ENCODE results near the gene PCNX2.
"Not testable (repeated sequence)": the region's sequence is repeated elsewhere in the genome, so short reads cannot be mapped to it uniquely, and the experiment has no call there.

Gene PCNX2

GRCh38 chr1:233016798-233017197 lies 278.7 kb downstream of the PCNX2 start:
- H3K4me2 ChIP-seq (ENCODE audit: low read length), result no peak overlapping the region
- peaks cover 11% of the 10 kb centered on the region for H3K4me1 ChIP-seq (ENCODE audit: control insufficient read depth, insufficient read depth, low read length)

GRCh38 chr1:233015965-233016364 lies 279.6 kb downstream of the PCNX2 start:
- Histone ChIP-seq H3K9ac (ENCODE audit: low read depth, low read length) (no peak overlapping the region), H3K27me3 (ENCODE audit: control insufficient read depth, insufficient read depth, low read length) (no peaks in the 10 kb centered on the region), H3K4me2 (ENCODE audit: low read length) (no peak overlapping the region), H3K36me3 (ENCODE audit: insufficient read depth, low read length) (no peaks in the 10 kb centered on the region), H3K9me3 (replicated peaks; ENCODE audit: low read length) (no peaks in the 10 kb centered on the region), H3K4me3 (ENCODE audit: low read length) (no peak overlapping the region), H3K4me1 (ENCODE audit: control insufficient read depth, insufficient read depth, low read length) (peaks cover 10% of the 10 kb centered on the region)

More at GRCh38 chr1:233016798-233017197, 278.7 kb downstream of the PCNX2 start:
- Histone ChIP-seq H3K9me3 (replicated peaks; ENCODE audit: low read length) (no peaks in the 10 kb centered on the region), H3K36me3 (ENCODE audit: insufficient read depth, low read length) (no peaks in the 10 kb centered on the region), H3K27me3 (ENCODE audit: control insufficient read depth, insufficient read depth, low read length) (no peaks in the 10 kb centered on the region), H3K4me3 (ENCODE audit: low read length) (no peak overlapping the region), H3K9ac (ENCODE audit: low read depth, low read length) (no peak overlapping the region)

- Histone ChIP-seq H3K9ac (ENCODE audit: low read depth, low read length) (no peak overlapping the region), H3K4me3 (ENCODE audit: low read length) (no peak overlapping the region), H3K4me1 (ENCODE audit: control insufficient read depth, insufficient read depth, low read length) (peaks cover 7% of the 10 kb centered on the region), H3K9me3 (replicated peaks; ENCODE audit: low read length) (no peaks in the 10 kb centered on the region), H3K36me3 (ENCODE audit: insufficient read depth, low read length) (no peaks in the 10 kb centered on the region), H3K4me2 (ENCODE audit: low read length) (no peak overlapping the region), H3K27me3 (ENCODE audit: control insufficient read depth, insufficient read depth, low read length) (no peaks in the 10 kb centered on the region)
Measured at GRCh38 chr1:233012021-233012420, 283.5 kb downstream of the PCNX2 start.

GRCh38 chr1:233010146-233010545 lies 285.4 kb downstream of the PCNX2 start:
- no peaks in the 10 kb centered on the region for H3K36me3 ChIP-seq (ENCODE audit: insufficient read depth, low read length)
- no peaks in the 10 kb centered on the region for H3K27me3 ChIP-seq (ENCODE audit: control insufficient read depth, insufficient read depth, low read length)
- peaks cover 15% of the 10 kb centered on the region for H3K4me1 ChIP-seq (ENCODE audit: control insufficient read depth, insufficient read depth, low read length)
- H3K9me3 ChIP-seq (replicated peaks; ENCODE audit: low read length), result no peaks in the 10 kb centered on the region
- H3K4me3 ChIP-seq (ENCODE audit: low read length), result no peak overlapping the region
- no peak overlapping the region for H3K4me2 ChIP-seq (ENCODE audit: low read length)
- no peak overlapping the region for H3K9ac ChIP-seq (ENCODE audit: low read depth, low read length)

- H3K9me3 ChIP-seq (replicated peaks; ENCODE audit: low read length), result no peaks in the 10 kb centered on the region
- H3K9ac ChIP-seq (ENCODE audit: low read depth, low read length), result no peak overlapping the region
- peaks cover 15% of the 10 kb centered on the region for H3K4me1 ChIP-seq (ENCODE audit: control insufficient read depth, insufficient read depth, low read length)
- no peaks in the 10 kb centered on the region for H3K36me3 ChIP-seq (ENCODE audit: insufficient read depth, low read length)
- no peak overlapping the region for H3K4me3 ChIP-seq (ENCODE audit: low read length)
- H3K27me3 ChIP-seq (ENCODE audit: control insufficient read depth, insufficient read depth, low read length), result no peaks in the 10 kb centered on the region
- H3K4me2 ChIP-seq (ENCODE audit: low read length), result no peak overlapping the region
Measured at GRCh38 chr1:233006541-233006973, 289.0 kb downstream of the PCNX2 start.

GRCh38 chr1:233006108-233006507 lies 289.4 kb downstream of the PCNX2 start:
- Histone ChIP-seq H3K36me3 (ENCODE audit: insufficient read depth, low read length) (no peaks in the 10 kb centered on the region), H3K4me1 (ENCODE audit: control insufficient read depth, insufficient read depth, low read length) (peaks cover 15% of the 10 kb centered on the region), H3K27me3 (ENCODE audit: control insufficient read depth, insufficient read depth, low read length) (no peaks in the 10 kb centered on the region), H3K9me3 (replicated peaks; ENCODE audit: low read length) (no peaks in the 10 kb centered on the region), H3K4me3 (ENCODE audit: low read length) (no peak overlapping the region), H3K4me2 (ENCODE audit: low read length) (no peak overlapping the region), H3K9ac (ENCODE audit: low read depth, low read length) (no peak overlapping the region)

- Histone ChIP-seq H3K9me3 (replicated peaks; ENCODE audit: low read length) (no peaks in the 10 kb centered on the region), H3K9ac (ENCODE audit: low read depth, low read length) (no peak overlapping the region), H3K27me3 (ENCODE audit: control insufficient read depth, insufficient read depth, low read length) (no peaks in the 10 kb centered on the region), H3K4me3 (ENCODE audit: low read length) (no peak overlapping the region), H3K4me1 (ENCODE audit: control insufficient read depth, insufficient read depth, low read length) (peaks cover 15% of the 10 kb centered on the region), H3K36me3 (ENCODE audit: insufficient read depth, low read length) (no peaks in the 10 kb centered on the region), H3K4me2 (ENCODE audit: low read length) (no peak overlapping the region)
Measured at GRCh38 chr1:233005703-233006102, 289.8 kb downstream of the PCNX2 start.

GRCh38 chr1:233005156-233005555 lies 290.4 kb downstream of the PCNX2 start:
- Histone ChIP-seq H3K9me3 (replicated peaks; ENCODE audit: low read length) (no peaks in the 10 kb centered on the region), H3K36me3 (ENCODE audit: insufficient read depth, low read length) (no peaks in the 10 kb centered on the region), H3K4me3 (ENCODE audit: low read length) (no peak overlapping the region), H3K9ac (ENCODE audit: low read depth, low read length) (no peak overlapping the region), H3K27me3 (ENCODE audit: control insufficient read depth, insufficient read depth, low read length) (no peaks in the 10 kb centered on the region), H3K4me1 (ENCODE audit: control insufficient read depth, insufficient read depth, low read length) (peaks cover 12% of the 10 kb centered on the region), H3K4me2 (ENCODE audit: low read length) (no peak overlapping the region)

- H3K4me3 ChIP-seq (ENCODE audit: low read length), result no peak overlapping the region
- H3K4me1 ChIP-seq (ENCODE audit: control insufficient read depth, insufficient read depth, low read length), result peaks cover 8% of the 10 kb centered on the region
- no peaks in the 10 kb centered on the region for H3K36me3 ChIP-seq (ENCODE audit: insufficient read depth, low read length)
- no peaks in the 10 kb centered on the region for H3K9me3 ChIP-seq (replicated peaks; ENCODE audit: low read length)
- H3K9ac ChIP-seq (ENCODE audit: low read depth, low read length), result no peak overlapping the region
- H3K27me3 ChIP-seq (ENCODE audit: control insufficient read depth, insufficient read depth, low read length), result no peaks in the 10 kb centered on the region
- H3K4me2 ChIP-seq (ENCODE audit: low read length), result no peak overlapping the region
Measured at GRCh38 chr1:233004451-233004850, 291.1 kb downstream of the PCNX2 start.

GRCh38 chr1:233003638-233004037 lies 291.9 kb downstream of the PCNX2 start:
- not testable (repeated sequence) for H3K36me3 ChIP-seq (ENCODE audit: insufficient read depth, low read length); H3K9ac ChIP-seq (ENCODE audit: low read depth, low read length); H3K4me1 ChIP-seq (ENCODE audit: control insufficient read depth, insufficient read depth, low read length); H3K4me3 ChIP-seq (ENCODE audit: low read length); H3K27me3 ChIP-seq (ENCODE audit: control insufficient read depth, insufficient read depth, low read length); H3K4me2 ChIP-seq (ENCODE audit: low read length); H3K9me3 ChIP-seq (replicated peaks; ENCODE audit: low read length)

- Histone ChIP-seq H3K4me3 (ENCODE audit: low read length) (no peak overlapping the region), H3K4me2 (ENCODE audit: low read length) (no peak overlapping the region), H3K9ac (ENCODE audit: low read depth, low read length) (no peak overlapping the region), H3K36me3 (ENCODE audit: insufficient read depth, low read length) (peaks cover 11% of the 10 kb centered on the region), H3K9me3 (replicated peaks; ENCODE audit: low read length) (no peaks in the 10 kb centered on the region), H3K4me1 (ENCODE audit: control insufficient read depth, insufficient read depth, low read length) (no peaks in the 10 kb centered on the region), H3K27me3 (ENCODE audit: control insufficient read depth, insufficient read depth, low read length) (no peaks in the 10 kb centered on the region)
Measured at GRCh38 chr1:232999956-233000625, 295.4 kb downstream of the PCNX2 start.

- Histone ChIP-seq H3K36me3 (ENCODE audit: insufficient read depth, low read length) (peaks cover 14% of the 10 kb centered on the region), H3K9me3 (replicated peaks; ENCODE audit: low read length) (no peaks in the 10 kb centered on the region), H3K9ac (ENCODE audit: low read depth, low read length) (no peak overlapping the region), H3K4me3 (ENCODE audit: low read length) (no peak overlapping the region), H3K4me2 (ENCODE audit: low read length) (no peak overlapping the region), H3K27me3 (ENCODE audit: control insufficient read depth, insufficient read depth, low read length) (no peaks in the 10 kb centered on the region), H3K4me1 (ENCODE audit: control insufficient read depth, insufficient read depth, low read length) (no peaks in the 10 kb centered on the region)
Measured at GRCh38 chr1:232998646-232999045, 296.9 kb downstream of the PCNX2 start.

Measured in skeletal muscle satellite cell (primary cell).